CD4-positive, alpha-beta T cell (primary cell): ENCODE data around the gene MPPED1. TPM values are rescaled to one million over a fixed set of nuclear protein-coding genes. Genes with fewer than 3 reads are reported as not detected.

Experiments used
- ATAC-seq: fragments of 200-7000 bp; cut with Tn5 transposase; one replicate; pipeline ENCODE4 v1.10.0; 2022; ENCODE audit warnings: mild to moderate bottlenecking; ENCODE audit not compliant: poor library complexity
- CTCF ChIA-PET: fragments of 350-600 bp; sonication (Branson Sonifier 250); formaldehyde crosslinking; loops from one replicate; lab custom pipeline; 2021; ENCODE audit warnings: antibody characterized with exemption, inconsistent platforms; lab: Charles Lee
- POLR2A ChIA-PET: fragments of 350-600 bp; sonication (Branson Sonifier 250); formaldehyde crosslinking; loops from one replicate; lab custom pipeline; 2021; ENCODE audit warnings: antibody characterized with exemption, inconsistent platforms; lab: Charles Lee
- DNase-seq, 14 experiments: peaks; one replicate each; pipeline ENCODE4 v3.0.0-alpha.2; 2013 to 2020; ENCODE audit warnings: mixed read lengths in 2 of 14
- H3K27ac ChIP-seq, 2 donors: one replicate each; pipeline versions ENCODE4 v1.5.1 to v1.7.0; 2013; ENCODE audit warnings: low read length in 2 of 2, low read depth in 1 of 2, mild to moderate bottlenecking in 1 of 2
- H3K27me3 ChIP-seq, 2 experiments: 1 replicate in 1 of 2; 2 replicates in 1 of 2; pipeline versions ENCODE4 v1.6.1 to v1.7.0; 2013; ENCODE audit warnings: low read length in 2 of 2, control low read depth in 1 of 2, mild to moderate bottlenecking in 1 of 2, moderate library complexity in 1 of 2; ENCODE audit not compliant: insufficient read depth in 2 of 2, control insufficient read depth in 1 of 2
- H3K36me3 ChIP-seq: one replicate; pipeline ENCODE4 v1.6.1; 2013; ENCODE audit warnings: low read length, control low read depth; ENCODE audit not compliant: insufficient read depth
- H3K4me1 ChIP-seq: one replicate; pipeline ENCODE4 v1.6.1; 2013; ENCODE audit warnings: low read length, control low read depth; ENCODE audit not compliant: insufficient read depth
- H3K4me3 ChIP-seq: one replicate; pipeline ENCODE4 v1.5.1; 2013; ENCODE audit warnings: mild to moderate bottlenecking, low read length, moderate library complexity
- H3K9me3 ChIP-seq, 2 experiments: 1 replicate in 1 of 2; 2 replicates in 1 of 2; pipeline versions ENCODE4 v1.6.1 to v1.7.0; 2013; ENCODE audit warnings: low read length in 2 of 2, mild to moderate bottlenecking in 2 of 2, control low read depth in 1 of 2, moderate library complexity in 1 of 2; ENCODE audit not compliant: control insufficient read depth in 1 of 2, insufficient read depth in 1 of 2
- H3K27ac Mint-ChIP-seq: one replicate; pipeline ENCODE4 v1.8.0; 2020; ENCODE audit warnings: mixed read lengths
- H3K27me3 Mint-ChIP-seq: one replicate; pipeline ENCODE4 v1.8.0; 2021; ENCODE audit warnings: mixed read lengths
- H3K36me3 Mint-ChIP-seq: one replicate; pipeline ENCODE4 v1.8.0; 2021; ENCODE audit warnings: low read depth, mixed read lengths
- H3K4me1 Mint-ChIP-seq: one replicate; pipeline ENCODE4 v1.8.0; 2021; ENCODE audit warnings: low read depth, mixed read lengths
- H3K4me3 Mint-ChIP-seq: one replicate; pipeline ENCODE4 v1.8.0; 2020; ENCODE audit warnings: mild to moderate bottlenecking, mixed read lengths
- H3K9me3 Mint-ChIP-seq: one replicate; pipeline ENCODE4 v1.8.0; 2020; ENCODE audit warnings: mixed read lengths
- CTCF ChIP-seq: fragments of 200-600 bp; IDR thresholded peaks from one replicate; pipeline ENCODE4 v1.8.0; 2022; ENCODE audit warnings: antibody characterized with exemption, mild to moderate bottlenecking
- intact Hi-C, 2 experiments: fragments of 100-400 bp; cut with DNase I in 1 of 2; cut with micrococcal nuclease in 1 of 2; formaldehyde crosslinking; loops; one replicate each; pipeline versions ENCODE4 v1.15.1 to v1.9.0; 2023 to 2025; cut with DNase I, micrococcal nuclease
- total RNA-seq, 174 experiments: library from RNA in 2 of 174; stranded (reverse) in 2 of 174; gene quantifications; one replicate each; pipeline ENCODE4 v1.2.3 and lab custom pipeline; 2021 to 2026

MPPED1 gene
- total RNA-seq, 2 experiments from 2014 or later: not detected

- CTCF ChIA-PET: no interaction called here
- H3K9me3 Mint-ChIP-seq: no peaks in the 10 kb centered on the region
- no peaks in the 10 kb centered on the region for H3K4me1 ChIP-seq
- H3K27me3 ChIP-seq: no peaks in the 10 kb centered on the region
- intact Hi-C loops: no loop called here
- DNase-seq: no peak
- H3K4me3 Mint-ChIP-seq: no peak overlapping the region
- no peak overlapping the region for H3K4me3 ChIP-seq
- no peak for ATAC-seq
- H3K27ac ChIP-seq: no peak overlapping the region
- H3K27me3 Mint-ChIP-seq: no peaks in the 10 kb centered on the region
- H3K4me1 Mint-ChIP-seq: no peaks in the 10 kb centered on the region
- no peaks in the 10 kb centered on the region for H3K36me3 Mint-ChIP-seq
- TF ChIP-seq CTCF: no peak
- peaks cover 0 to 16% of the 10 kb centered on the region in 2 experiments for H3K9me3 ChIP-seq
- POLR2A ChIA-PET: no interaction called here
- H3K36me3 ChIP-seq: no peaks in the 10 kb centered on the region
- H3K27ac Mint-ChIP-seq: no peak overlapping the region
Measured at GRCh38 chr22:43504666-43505261, 93.0 kb downstream of the MPPED1 start.

- no peak overlapping the region for H3K4me3 Mint-ChIP-seq
- TF ChIP-seq CTCF: no peak
- H3K4me1 Mint-ChIP-seq: no peaks in the 10 kb centered on the region
Measured at GRCh38 chr22:43505423-43505822, 93.6 kb downstream of the MPPED1 start.

GRCh38 chr22:43505896-43506295, 94.1 kb downstream of the MPPED1 start:
- Mint-ChIP-seq H3K27ac (no peak overlapping the region), H3K9me3 (no peaks in the 10 kb centered on the region), H3K4me1 (no peaks in the 10 kb centered on the region), H3K36me3 (no peaks in the 10 kb centered on the region), H3K27me3 (no peaks in the 10 kb centered on the region), H3K4me3 (no peak overlapping the region)
- no peaks in the 10 kb centered on the region for H3K4me1 ChIP-seq
- DNase-seq (no peak), ATAC-seq (no peak)
- H3K9me3 ChIP-seq: peaks cover 0 to 11% of the 10 kb centered on the region in 2 experiments
- intact Hi-C loops: no loop called here
- no peak overlapping the region for H3K4me3 ChIP-seq
- CTCF ChIA-PET: no interaction called here
- no peaks in the 10 kb centered on the region for H3K27me3 ChIP-seq
- no peak overlapping the region for H3K27ac ChIP-seq
- POLR2A ChIA-PET: no interaction called here
- H3K36me3 ChIP-seq: no peaks in the 10 kb centered on the region
- no peak for TF ChIP-seq CTCF

More at GRCh38 chr22:43505423-43505822, 93.6 kb downstream of the MPPED1 start:
- ChIA-PET POLR2A (no interaction called here), CTCF (no interaction called here)
- peaks cover 0 to 16% of the 10 kb centered on the region in 2 experiments for H3K9me3 ChIP-seq
- no peaks in the 10 kb centered on the region for H3K36me3 ChIP-seq
- H3K4me3 ChIP-seq: no peak overlapping the region
- no peaks in the 10 kb centered on the region for H3K27me3 Mint-ChIP-seq
- no peak overlapping the region for H3K27ac ChIP-seq
- DNase-seq: no peak
- no peaks in the 10 kb centered on the region for H3K36me3 Mint-ChIP-seq
- H3K4me1 ChIP-seq: no peaks in the 10 kb centered on the region
- H3K27ac Mint-ChIP-seq: no peak overlapping the region
- H3K27me3 ChIP-seq: no peaks in the 10 kb centered on the region
- intact Hi-C loops: no loop called here
- ATAC-seq: no peak
- H3K9me3 Mint-ChIP-seq: no peaks in the 10 kb centered on the region
